ENCODE data around the gene ACAA1.
"Not testable (repeated sequence)": the region's sequence is repeated elsewhere in the genome, so short reads cannot be mapped to it uniquely, and the experiment has no call there.

The ACAA1 gene

DNA sequence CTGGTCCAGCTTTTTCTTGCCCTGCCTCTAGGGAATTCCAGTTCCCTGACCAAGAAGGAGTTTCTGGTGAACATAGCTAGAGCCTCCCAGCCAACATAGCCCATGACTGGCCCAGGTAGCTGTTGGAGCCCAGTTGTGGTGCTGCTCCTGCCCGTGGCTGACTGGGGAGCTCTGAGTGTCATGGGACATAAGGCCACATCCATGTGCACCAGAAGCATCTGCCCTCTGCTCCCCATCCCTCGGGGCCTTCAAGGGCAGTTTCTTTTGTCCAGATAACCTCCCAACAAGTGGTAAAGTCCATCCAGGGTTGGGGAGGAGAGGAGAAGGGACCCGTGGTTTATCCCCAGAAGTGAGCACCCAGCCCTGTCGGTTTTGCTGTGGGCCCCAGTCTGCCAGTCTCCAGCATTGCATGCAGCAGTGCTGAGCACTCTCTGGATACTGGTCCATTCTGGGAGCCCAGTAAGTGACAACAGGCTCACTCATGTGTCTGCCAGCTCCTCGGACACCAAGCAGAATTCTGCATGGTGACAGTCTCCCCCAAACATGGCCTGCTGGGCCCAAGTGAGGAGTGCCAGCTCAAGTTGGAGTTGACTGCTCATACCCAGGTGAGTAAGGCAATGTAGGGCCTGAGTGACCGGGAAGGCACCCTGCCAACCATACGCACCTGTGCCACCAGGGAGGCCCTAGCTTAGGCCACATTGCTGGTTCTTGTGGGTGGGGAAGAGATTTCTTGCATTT lies 28.8 kb downstream of the ACAA1 start:
- DNase-seq (ENCODE audit: low read depth in 1 of 2, low spot score in 1 of 2): no peak

DNA sequence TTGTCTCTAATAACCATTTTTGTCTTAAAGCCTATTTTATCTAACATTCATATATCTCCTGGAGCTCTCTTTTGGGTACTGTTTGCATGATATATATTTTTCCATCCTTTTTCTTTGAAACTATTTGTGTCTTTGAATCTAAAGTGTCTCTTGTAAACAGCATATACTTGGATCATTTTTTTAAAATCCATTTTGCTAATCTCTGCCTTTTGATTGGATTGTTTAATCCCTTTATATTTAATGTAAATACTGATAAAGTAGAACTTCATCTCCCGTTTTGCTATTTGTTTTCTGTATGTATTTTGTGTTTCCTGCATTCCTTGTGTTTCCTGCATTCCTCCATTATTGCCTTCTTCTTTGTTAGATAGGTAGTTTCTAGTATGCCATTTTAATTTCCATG lies 31.4 kb downstream of the ACAA1 start:
- no peak for DNase-seq (ENCODE audit: low read depth in 1 of 2, low spot score in 1 of 2)

DNA sequence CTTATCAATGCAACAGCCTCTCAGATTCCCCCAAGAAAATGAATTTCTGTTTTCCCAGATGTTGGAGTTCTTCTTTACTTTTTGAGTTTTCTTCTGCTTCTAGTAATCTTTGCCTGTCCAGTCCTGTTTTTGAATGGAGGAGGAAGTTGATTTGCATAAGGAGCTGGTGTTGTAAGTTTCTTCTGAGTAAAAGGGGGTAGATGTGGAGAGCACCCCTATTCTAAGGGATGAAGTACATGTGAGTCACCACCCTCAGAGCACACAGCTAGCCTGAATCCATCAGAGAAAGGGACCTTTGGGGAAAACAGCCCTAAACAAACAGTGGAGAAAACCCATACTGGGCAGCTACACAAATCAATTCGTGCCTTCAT lies 34.5 kb downstream of the ACAA1 start:
- DNase-seq (ENCODE audit: low read depth in 1 of 2, low spot score in 1 of 2): no peak

DNA sequence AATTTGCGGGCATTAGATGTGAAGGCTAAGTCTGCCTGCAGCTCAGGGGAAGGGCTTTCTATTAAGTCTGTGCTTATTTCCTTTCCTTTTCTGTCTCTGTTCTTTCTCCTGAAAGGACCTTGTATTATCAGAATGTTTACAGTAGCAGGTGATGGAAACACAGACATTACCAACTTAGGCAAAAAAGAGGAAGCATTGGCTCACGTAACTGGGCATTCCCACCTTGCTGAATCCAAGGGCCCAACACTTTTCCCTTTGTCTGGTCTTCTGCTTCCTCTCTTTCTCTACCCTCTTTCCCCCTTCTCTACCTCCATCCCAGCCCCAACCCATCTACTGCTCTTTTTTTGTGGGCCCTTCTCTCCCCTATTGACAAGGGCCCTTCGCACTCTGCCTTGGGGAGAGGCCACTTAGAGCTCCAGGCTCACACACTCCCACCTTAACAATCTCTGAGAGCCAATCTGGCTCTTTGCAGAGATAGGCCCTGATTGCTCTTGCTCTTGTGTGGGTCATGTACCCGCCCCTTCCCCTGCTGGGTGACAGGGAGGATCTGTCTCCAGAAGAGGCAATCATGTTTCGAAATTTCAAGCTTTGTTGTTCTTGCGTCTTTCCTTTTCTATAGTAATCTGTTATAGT lies 35.0 kb downstream of the ACAA1 start:
- no peak for DNase-seq (ENCODE audit: low read depth in 1 of 2, low spot score in 1 of 2)

DNA sequence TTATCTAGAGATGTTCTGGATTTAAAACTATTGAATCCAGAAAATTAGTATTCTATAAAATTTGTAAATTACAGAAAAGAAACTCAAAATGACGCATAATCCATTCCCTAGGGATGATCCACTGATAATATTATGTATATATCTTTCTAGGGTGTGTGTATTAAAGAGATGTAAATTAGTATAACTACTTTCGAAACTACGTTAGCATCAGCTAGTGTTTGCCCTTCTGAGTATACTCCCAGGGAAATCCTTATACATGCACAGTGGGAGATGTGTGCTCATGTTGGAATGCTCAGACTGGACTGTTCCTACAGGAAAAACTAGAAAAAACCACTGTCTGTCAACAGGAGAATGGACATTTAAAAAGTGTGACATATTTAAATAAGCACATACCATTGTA lies 36.4 kb downstream of the ACAA1 start:
- no peak for DNase-seq (ENCODE audit: low read depth in 1 of 2, low spot score in 1 of 2)

DNA sequence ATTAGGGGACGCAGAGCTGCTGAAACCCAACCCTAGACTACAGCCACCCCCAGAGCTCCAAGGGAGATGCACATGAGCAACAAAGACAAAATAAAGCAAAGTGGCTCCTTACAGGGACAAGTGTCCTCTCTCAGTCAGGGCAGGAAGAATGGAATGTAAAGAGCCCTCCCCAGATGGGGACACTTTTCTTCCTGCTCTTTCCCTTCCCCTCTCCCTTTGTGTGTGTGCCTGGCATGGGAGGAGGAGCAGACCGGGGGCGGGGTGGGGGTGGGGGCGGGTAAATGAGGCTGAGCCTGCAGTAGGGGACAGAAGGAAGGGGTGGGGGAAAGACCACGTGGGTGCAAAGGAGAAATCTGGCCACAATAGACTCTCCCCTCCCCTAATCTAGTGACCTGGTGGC lies 37.4 kb downstream of the ACAA1 start:
- no peak for DNase-seq (ENCODE audit: low read depth in 1 of 2, low spot score in 1 of 2)

DNA sequence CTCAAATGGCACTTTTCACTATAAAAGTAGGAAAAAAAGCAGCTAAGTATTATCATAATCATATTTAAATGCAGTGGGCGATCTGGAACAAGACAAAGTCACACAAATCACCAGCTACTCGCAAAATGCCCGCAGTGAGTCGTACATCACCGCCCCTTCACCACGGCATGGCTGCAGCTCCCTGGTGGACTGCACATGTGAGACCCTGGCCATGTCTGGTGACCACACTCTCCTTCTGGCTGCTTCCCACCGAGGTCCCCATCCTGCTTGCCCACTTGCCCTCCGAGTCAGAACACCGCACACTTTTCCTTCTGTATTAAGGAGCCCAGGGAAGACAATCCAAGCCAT lies 38.6 kb downstream of the ACAA1 start:
- no peak for DNase-seq (ENCODE audit: low read depth in 1 of 2, low spot score in 1 of 2)

DNA sequence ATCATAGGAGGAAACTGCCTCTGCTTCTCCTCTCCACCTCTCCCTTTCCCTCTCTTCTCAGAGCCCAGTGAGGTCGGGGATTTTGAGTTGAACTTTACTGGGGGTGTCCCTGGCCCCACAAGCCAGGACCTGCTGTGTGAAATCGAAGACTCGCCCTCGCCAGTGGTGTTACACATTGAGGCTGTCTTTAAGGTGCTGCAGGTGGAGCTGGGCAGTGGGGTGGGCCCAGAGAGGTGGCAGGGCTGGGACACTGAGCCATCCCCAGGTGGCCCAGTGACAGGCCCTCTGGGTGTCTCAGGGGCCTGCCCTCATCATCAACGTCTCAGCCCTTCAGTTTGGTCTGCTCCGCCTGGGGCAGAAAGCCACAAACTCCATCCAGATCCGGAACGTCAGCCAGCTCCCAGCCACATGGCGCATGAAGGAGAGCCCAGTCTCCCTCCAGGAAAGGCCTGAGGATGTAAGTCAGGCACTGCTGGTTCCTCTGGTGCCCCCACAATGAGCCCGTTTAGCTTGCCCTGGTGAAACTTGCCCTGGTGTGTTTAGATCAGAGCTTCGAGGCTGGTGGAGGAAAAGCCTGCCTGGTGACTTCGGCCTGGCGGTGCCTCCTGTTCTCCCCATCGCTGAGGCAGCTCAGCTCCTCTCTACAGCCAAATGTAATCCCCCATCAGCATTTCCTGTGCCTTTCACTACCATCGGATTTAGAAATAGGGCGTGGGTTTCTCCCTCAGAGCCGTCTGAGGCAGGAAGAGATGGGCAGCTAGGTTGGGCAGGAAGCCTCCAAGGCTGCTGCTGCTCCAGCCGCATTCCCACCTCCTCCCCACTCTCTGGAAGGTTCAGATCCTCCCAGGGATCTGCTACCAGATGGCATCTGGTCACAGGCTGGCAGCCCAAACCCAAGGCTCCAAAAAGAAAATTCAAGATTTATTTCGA lies 39.2 kb downstream of the ACAA1 start:
- DNase-seq (ENCODE audit: low read depth in 1 of 2, low spot score in 1 of 2): no peak

DNA sequence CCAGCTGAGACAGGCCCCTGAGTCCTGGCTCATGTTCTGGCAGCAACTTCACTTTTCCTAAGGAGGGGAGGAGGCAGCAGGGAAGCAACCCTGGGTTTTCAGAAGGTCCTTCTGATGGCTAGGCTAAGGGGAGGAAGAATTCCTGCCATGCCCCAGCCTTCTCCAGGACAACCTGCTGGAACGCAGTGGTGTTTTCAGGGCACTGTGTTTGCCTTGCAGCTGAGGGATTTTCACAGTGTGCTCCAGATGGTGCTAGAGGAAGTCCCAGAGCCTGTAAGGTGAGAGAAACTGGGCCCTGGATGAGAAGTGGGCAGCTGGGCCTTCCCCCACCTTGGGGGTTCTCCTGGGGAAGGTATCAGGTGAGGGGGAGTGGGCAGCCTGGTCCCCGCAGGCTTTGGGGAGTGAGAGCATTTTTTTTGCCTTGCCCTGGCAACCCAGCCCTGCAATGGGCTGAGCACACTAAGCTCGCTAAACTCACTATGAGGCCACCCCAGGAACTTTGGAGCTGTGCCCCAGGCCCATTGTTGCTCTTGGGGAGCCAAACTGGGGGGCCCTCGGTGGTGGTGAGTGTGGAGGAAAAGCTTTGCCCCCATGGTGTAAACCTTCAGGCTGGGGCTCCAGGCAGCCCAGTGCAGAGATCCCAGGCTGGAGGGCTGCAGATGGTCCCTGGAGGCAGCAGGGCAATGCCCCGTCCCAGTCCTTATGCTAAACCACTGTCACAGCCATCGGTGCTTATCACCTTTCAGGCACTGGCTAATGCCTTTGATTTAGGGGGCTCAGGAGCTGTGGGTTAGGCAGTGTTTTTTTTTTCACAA lies 41.1 kb downstream of the ACAA1 start:
- no peak for DNase-seq (ENCODE audit: low read depth in 1 of 2, low spot score in 1 of 2)

DNA sequence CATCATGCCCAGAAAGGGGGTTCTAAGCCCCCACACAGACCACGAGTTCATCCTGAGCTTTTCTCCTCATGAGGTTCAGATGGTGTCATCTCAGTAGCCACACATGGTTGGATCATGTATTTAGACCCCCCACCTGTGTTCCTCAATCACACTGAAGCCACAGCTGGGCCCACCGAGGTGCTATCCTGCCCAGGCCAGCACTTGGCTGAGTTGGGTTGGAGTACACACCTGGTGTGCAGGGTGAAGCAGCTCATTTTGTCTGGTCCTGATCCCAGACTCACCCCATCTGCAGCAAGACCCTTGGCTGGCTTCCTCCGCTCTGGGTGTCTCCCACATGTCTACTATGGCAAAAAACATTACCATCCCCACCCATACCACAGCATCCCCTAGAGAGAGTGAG lies 41.9 kb downstream of the ACAA1 start:
- DNase-seq (ENCODE audit: low read depth in 1 of 2, low spot score in 1 of 2): no peak

DNA sequence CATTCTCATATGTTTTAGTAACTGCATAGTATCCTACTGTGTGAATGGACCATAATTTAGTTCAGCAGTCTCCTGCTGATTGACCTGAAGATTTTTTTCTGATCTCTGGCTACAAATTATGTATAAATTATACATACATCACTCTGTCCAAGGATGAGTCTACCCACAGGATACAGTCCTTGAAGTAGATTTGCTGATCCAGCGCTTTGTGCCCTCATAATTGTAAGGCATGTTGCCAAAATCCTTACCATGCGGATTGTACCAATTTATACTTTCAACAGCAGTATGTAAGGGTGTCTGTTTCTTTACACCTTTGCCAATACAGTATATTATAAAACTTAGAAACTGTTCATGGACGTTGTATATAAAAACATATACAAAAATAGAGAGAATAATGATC lies 46.5 kb downstream of the ACAA1 start:
- no peak for DNase-seq (ENCODE audit: low read depth in 1 of 2, low spot score in 1 of 2)

DNA sequence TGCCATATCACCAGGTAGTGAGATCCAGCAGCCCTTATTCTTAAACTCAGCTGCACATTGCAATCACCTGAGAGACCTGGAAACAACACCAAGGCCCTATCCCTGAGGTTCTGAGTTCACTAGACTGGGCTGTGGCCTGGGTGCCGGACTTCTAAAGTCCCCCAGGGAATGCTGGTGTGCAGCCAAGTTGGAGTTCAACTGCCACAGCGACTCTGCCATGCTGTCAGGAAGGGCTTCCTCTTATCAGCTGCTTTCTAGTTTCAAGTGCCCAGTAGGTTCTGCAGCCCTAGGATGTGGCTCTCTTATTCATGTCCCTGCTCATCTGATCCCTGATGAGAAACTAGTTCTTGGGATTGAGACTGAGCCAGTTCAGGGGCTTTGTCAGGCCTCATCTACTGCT lies 47.8 kb downstream of the ACAA1 start:
- DNase-seq (ENCODE audit: low read depth in 1 of 2, low spot score in 1 of 2): no peak

DNA sequence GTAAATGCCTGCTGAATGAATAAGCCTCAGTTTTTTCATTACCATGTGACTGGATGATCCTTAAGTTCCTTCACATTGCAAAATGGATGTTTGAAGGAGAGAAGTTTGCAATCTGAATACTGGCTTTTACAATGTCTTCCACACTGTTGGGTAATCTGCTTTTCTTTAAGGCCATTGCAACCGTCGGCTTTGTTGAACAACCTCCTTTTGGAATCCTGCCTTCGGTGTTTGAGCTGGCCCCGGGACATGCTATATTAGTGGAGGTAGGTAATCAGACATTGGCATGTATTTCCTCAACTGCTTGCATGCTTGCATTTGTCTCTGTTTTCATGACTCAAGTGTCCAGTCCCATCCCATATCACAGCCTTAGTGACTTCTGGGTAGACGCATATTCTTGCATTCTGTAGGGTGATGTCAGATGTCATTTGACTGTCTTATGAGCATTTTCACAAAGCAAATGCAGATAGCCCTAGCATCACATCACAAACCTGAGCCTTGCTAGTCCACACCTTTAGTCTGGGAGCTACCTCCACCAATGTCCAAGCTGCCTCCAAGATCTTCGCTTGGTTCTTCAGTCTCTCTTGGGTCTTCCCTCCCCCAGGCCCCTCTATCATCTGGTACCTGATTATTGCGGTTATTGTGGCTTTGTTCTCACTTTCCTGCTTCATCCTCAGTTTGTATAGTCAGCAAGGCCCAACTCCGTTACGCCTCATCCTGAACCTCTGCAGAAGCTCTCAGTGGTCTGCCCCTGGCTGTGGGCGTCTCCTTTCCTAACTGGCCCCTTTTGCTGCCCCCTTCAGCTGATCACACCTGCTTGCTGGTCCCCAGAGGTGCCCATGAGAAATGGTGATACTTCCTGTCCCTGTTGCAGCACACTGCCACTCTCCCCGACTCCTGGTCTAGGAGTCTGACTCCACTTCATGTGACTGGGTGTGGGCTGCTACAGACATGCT lies 48.5 kb downstream of the ACAA1 start:
- DNase-seq (ENCODE audit: low read depth in 1 of 2, low spot score in 1 of 2): no peak

DNA sequence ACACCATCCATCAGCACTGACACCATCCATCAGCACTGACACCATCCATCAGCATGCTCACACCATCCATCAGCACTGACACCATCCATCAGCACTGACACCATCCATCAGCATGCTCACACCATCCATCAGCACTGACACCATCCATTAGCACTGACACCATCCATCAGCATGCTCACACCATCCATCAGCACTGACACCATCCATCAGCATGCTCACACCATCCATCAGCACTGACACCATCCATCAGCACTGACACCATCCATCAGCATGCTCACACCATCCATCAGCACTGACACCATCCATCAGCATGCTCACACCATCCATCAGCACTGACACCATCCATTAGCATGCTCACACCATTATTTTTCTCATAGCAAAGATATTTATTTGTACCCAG lies 49.6 kb downstream of the ACAA1 start:
- DNase-seq (ENCODE audit: low read depth in 1 of 2, low spot score in 1 of 2): not testable (repeated sequence)

DNA sequence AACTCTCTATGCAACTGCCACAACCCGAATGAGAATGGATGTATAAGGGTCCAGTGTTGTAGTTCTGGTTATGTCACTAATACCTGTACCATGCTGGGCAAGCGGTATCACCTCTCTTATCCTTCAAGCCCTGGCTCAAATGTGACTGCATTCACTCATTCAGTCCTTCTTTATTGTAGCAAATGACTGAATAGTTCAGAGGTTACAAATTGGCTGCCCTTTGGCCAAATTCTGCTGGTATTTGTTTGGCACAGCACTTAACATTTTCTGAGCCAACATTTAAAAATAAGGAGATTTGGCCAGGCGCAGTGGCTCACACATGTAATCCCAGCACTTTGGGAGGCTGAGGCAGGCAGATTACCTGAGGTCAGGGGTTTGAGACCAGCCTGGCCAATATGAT lies 50.4 kb downstream of the ACAA1 start:
- no peak for DNase-seq (ENCODE audit: low read depth in 1 of 2, low spot score in 1 of 2)

DNA sequence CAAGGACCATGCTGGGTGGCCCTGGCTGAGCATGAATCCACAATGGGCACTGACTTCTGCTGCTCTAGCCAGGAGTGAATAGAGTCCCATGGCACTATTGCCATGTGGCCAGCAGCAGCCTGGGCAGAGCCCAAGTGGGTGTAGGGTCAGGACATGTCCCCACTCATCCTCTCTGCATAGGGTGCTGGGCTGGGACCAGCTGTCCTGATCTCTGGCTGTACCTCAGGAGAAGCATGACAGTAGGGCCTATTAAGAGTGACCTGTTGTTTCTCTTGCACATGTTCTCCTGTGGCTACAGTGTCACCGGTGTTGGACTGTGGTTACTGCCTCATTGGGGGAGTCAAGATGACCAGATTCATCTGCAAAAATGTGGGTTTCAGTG lies 51.0 kb downstream of the ACAA1 start:
- no peak for DNase-seq (ENCODE audit: low read depth in 1 of 2, low spot score in 1 of 2)

DNA sequence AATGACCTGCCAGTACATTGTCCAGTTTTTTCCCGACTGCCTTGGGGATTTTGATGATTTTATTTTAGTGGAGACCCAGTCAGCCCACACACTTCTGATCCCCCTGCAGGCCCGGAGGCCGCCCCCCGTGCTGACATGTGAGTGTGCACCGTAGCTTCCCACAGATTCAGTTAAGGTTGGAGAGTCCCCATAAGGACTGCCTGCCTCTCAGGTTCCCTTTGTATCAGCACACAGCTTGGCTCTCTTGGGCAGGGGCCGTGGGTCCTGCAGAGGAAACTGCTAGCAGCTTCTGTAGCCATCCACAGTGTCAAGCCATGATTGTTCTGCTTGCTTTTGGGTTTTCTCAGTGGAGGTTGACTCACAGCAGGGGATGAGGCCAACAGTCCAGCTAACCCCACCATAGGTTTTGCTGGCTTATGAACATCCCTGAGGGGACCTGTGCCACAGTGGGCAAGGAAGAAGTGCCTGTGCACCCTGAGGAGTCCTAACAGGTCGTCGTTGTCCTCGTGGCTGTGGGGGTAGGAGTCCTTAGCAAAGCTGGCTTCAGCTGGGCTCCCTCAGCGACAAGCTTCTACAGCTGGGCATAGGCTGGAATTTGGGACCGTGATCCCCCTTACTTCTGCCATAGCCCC lies 51.5 kb downstream of the ACAA1 start:
- DNase-seq (ENCODE audit: low read depth in 1 of 2, low spot score in 1 of 2): no peak

DNA sequence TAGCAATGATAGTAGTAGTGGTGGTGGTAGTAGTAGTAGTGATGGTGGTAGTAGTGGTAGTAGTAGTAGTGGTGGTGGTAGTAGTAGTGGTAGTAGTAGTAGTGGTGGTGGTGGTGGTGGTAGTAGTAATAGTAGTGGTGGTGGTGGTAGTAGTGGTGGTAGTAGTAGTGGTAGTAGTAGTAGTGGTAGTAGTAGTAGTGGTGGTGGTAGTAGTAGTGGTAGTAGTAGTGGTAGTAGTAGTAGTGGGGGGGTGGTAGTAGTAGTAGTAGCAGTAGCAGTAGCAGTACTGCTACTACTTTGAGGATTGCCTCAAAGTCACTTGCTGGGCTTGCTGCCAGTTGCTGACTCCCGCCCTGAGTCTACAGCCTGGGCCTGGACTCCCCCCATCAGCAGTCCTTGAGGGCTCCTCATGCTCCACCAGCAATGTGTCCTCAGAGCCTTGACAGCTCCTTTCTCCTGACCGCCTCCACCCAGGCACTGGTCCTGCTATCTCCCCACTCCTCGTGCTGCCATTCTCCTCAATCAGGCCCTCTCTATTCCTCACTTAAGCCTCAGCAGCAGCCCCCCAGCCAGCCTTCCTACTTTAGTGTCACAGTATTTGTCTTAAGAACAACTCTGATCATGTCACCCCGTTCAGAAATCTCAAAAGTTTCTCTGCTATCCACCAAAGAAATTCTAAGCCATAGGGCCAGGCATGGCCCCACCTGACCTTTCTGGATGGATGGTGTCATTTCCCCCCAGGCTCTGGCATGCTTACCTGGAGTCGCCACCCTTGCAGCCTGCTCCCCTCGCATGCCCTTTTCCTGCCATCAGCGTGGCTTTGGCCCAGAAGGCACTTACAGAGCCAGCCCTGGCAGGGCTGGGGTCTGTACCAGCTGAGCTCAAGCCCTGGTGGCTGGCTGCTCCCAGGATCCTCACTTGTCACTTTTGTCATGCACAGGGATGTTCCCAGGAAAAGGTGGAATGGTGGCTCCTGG lies 52.3 kb downstream of the ACAA1 start:
- no peak for DNase-seq (ENCODE audit: low read depth in 1 of 2, low spot score in 1 of 2)

DNA sequence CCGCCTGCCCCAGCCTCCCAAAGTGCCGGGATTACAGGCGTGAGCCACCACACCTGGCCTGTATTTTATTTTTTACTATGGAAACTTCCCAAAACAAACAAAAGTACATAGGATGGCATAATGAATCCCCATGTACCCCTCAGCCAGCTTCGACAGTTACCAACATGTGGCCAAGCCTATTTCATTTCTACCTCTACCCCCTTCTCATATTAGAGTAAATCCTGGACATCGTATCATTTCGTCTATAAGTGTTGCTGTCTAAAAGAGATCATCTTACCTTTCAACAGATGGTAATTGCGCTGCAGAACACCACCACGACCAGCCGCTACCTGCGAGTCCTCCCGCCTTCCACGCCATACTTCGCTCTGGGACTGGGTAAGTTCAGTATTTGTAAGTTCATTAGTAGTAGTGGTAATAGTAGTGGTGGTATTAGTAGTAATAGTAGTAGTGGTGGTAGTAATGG lies 53.0 kb downstream of the ACAA1 start:
- DNase-seq (ENCODE audit: low read depth in 1 of 2, low spot score in 1 of 2): no peak
